ENCODE results near the gene GP1BA.

Gene GP1BA

DNA sequence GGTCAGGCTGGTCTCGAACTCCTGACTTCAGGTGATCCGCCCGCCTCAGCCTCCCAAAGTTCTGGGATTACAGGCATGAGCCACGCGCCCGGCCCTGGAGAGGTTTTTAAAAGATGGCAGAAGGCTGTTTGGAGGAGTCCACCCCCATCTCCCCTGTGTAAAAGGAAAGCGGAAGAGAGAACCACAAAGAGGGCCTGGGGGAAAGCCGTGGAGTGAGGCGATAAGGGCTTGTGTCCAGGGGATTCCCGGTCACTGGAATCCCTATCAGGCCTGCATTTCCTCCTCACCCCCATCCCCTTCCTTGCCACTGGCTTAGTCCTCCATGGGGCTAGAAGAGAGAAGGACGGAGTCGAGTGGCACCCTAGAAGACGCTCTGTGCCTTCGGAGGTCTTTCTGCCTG is at the start of gene GP1BA:
Gene GP1BA (plus strand): TSS at position 315 of the 400 bp plus-strand sequence. CDS start 328 bp downstream, outside the sequence.
- no peak for DNase-seq (ENCODE audit: low read depth)

DNA sequence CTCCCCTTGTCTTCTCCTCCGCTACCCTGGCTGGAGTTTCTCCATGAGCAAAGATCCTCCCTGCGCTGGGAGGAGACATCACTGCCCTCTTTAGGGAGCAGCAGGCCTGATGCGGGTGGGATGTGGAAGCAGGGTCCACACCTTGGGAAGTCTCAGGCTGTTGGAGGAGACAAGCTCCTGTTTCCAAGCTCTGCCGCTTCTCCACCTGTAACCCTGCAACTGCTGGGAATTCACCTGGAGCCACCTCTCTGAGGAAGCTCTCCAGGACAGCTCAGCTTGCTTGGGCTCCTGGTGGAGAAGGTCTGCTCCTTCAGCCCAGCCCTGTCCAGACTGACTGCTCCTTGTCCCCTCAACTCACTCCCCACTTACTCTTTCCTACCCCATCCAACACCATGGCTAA is 47.6 kb upstream of the GP1BA start:
- no peak for DNase-seq (ENCODE audit: low read depth)

DNA sequence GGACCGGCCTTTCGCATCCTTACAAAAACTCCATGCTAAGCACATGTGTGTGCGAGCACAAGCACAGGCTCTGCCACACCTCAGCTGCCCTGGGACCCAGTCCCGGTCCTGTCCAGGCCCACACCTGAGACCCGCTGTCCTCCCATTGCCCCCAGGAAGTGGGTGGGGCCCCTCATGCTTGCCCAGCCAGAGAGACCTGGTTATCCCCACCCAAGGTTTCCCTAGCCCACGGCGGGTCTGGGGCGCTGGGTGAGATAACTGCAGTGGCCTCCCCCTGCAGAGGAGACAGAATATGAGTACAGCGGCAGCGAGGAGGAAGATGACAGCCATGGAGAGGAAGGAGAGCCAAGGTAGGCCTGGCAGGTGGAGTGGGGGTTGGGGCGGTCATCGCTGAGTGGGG is 45.2 kb upstream of the GP1BA start:
- DNase-seq (ENCODE audit: low read depth) = no peak

DNA sequence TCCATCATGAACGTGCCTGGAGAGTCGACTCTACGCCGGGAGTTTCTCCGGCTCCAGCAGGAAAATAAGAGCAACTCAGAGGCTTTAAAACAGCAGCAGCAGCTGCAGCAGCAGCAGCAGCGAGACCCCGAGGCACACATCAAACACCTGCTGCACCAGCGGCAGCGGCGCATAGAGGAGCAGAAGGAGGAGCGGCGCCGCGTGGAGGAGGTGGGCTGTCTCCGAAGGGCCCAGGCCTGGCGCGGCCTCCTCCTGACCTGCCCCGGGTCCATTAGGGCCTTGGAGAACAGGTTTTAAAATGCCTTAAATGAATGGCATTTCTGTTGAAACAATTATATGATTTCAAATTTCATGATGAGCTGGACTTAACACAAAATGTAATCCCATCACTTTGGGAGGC is 44.5 kb upstream of the GP1BA start:
- no peak for DNase-seq (ENCODE audit: low read depth)

DNA sequence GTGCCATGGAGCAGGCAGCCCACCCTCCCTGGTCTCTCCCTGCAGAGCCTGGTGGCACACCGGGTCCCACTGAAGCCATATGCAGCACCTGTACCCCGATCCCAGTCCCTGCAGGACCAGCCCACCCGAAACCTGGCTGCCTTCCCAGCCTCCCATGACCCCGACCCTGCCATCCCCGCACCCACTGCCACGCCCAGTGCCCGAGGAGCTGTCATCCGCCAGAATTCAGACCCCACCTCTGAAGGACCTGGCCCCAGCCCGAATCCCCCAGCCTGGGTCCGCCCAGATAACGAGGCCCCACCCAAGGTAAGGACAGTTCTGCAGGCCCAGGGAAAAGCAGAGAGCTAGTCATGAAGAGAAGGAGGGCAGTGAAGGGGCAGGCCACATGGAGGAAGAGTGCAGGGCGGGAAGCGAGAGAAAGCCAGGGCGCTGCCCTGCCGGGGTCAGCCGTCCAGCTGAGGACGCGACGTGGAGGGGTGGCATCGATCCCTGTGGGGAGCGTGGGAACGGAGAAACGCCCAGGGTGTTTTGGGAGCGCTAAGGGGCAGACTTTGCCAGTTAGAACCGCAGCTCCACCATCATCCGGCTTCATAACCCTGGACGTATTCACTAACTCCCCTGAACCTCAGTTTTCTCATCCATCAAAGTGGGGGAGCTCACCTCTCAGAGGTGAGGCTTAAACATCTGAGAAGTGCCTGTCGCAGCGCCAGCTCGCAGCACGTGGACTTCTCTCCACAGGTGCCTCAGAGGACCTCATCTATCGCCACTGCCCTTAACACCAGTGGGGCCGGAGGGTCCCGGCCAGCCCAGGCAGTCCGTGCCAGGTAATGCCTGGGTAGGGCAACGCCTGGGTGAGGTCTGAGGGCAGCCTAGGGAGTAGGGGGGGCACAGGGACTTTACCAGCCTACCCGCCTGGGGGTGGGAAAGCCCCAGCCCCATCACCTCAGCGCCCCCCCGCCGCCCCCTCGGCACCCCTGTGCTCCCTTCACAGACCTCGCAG is 40.4 kb upstream of the GP1BA start:
- no peak for DNase-seq (ENCODE audit: low read depth)

DNA sequence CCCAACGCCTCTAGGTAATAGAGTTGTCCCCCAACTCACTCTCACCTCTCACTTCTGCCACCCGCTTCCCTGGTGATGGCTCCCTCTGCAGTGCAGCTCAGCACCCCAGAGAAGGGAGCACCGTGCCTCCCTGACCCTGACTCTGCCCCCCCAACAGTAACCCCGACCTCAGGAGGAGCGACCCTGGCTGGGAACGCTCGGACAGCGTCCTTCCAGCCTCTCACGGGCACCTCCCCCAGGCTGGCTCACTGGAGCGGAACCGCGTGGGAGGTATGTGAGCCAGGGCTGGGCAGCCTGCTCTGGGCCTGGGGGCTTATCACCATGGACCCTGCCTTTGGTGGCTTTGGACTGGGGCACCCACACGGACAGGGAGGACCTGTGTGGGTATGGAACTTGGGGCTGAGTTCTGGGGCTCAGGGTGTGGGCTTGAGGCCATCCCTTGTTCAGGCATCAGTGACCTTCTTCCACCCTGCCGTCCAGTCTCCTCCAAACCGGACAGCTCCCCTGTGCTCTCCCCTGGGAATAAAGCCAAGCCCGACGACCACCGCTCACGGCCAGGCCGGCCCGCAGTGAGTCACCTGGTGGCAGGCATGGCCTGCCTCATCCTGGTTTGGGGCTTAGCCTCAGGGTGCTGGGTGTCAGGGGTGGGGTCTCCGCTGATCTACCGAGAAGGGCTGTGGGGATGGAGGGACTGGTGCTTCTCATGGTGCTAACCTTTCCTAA is 39.4 kb upstream of the GP1BA start:
- DNase-seq (ENCODE audit: low read depth) = no peak

DNA sequence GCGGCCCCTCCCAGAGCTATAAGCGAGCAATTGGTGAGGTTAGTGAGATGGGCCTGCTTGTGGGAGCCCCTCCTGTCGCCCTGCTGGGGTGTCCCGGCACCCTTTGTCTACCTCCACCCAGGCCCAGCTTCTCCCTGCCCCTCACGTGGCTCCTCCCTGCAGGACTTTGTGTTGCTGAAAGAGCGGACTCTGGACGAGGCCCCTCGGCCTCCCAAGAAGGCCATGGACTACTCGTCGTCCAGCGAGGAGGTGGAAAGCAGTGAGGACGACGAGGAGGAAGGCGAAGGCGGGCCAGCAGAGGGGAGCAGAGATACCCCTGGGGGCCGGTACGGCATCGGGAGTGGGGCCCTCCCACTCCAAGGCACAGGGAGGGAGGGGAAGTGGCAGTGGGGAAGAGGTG is 38.8 kb upstream of the GP1BA start:
- DNase-seq (ENCODE audit: low read depth) = no peak

DNA sequence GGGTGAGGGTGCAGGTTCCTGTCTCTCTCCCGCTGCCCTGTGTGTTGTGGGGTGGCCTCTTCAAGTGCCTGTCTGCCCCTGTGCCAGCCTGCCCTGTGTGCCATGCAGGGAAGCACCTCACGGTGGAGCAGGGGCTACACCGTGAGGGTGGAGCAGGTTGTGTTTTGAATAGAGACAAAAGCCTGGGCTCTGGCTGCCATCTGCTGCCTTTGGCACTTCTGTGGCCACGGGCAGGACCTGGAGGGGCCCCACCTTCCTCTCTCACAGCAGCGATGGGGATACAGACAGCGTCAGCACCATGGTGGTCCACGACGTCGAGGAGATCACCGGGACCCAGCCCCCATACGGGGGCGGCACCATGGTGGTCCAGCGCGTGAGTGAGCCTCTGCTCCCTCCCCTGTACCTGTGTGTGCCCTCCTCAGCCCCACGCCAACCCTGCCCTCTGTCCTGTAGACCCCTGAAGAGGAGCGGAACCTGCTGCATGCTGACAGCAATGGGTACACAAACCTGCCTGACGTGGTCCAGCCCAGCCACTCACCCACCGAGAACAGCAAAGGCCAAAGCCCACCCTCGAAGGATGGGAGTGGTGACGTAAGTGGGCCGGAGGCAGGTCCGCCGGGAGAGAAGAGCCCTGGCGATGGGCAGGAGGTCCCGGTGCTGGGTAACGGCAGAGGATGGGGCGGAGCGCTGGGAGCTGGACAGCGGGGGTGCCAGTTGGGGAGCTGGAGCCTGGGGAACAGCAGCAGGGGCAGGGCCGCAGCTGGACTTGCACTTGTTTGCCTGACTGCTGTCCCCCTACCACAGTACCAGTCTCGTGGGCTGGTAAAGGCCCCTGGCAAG is 38.1 kb upstream of the GP1BA start:
- DNase-seq (ENCODE audit: low read depth) = no peak

DNA sequence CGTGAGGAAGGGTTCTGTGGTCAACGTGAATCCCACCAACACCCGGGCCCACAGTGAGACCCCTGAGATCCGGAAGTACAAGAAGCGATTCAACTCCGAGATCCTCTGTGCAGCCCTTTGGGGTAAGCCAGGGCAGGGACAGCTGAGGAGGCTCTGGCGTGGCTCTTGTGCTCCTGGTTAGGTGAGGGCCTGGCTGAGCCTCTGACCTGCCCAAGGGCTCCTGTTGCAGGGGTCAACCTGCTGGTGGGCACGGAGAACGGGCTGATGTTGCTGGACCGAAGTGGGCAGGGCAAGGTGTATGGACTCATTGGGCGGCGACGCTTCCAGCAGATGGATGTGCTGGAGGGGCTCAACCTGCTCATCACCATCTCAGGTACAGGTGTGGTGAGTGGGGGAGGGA is 37.0 kb upstream of the GP1BA start:
- no peak for DNase-seq (ENCODE audit: low read depth)

DNA sequence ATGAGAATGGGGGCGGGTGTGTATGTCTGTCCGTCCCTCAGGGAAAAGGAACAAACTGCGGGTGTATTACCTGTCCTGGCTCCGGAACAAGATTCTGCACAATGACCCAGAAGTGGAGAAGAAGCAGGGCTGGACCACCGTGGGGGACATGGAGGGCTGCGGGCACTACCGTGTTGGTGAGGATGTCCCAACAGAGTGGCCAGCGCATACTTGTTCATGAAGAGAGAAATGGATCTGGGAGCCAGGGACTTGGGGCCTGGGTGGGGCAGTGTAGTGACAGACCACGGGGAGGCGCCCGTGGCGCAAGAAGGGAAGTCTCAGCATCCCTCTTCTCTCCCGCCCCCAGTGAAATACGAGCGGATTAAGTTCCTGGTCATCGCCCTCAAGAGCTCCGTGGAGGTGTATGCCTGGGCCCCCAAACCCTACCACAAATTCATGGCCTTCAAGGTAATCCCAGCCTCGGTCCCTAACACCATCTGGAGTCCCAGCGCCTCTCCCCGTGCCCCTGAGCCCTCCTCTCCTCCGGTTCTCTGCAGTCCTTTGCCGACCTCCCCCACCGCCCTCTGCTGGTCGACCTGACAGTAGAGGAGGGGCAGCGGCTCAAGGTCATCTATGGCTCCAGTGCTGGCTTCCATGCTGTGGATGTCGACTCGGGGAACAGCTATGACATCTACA is 36.3 kb upstream of the GP1BA start:
- no peak for DNase-seq (ENCODE audit: low read depth)

DNA sequence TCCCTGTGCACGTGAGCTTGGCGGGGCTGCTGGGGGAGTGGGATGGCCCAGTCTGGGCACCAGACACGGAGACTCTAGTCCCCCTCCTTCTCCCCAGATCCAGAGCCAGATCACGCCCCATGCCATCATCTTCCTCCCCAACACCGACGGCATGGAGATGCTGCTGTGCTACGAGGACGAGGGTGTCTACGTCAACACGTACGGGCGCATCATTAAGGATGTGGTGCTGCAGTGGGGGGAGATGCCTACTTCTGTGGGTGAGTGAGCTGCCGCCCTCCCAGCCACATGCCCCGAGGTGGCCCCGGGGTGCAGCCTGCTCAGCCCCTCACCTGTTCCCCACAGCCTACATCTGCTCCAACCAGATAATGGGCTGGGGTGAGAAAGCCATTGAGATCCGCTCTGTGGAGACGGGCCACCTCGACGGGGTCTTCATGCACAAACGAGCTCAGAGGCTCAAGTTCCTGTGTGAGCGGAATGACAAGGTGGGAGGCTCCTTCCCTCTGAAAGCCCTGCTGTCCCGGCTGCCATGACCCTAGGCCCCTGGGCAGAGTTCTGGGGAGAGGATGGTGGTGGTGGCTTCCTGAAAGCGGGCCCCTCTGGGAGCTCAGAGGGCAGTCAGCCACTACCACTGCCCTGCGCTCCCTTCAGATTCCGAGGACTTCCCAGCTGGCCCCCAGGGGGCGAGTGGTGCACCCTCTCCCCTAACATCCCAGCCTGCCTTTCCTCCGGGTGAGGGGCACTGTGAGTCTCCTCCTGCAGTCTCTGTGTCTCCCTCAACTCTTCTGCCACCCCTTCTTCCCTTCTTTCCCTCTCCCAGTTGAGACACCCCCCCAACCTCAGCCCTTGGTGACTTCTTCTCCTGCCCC is 35.5 kb upstream of the GP1BA start:
- no peak for DNase-seq (ENCODE audit: low read depth)

DNA sequence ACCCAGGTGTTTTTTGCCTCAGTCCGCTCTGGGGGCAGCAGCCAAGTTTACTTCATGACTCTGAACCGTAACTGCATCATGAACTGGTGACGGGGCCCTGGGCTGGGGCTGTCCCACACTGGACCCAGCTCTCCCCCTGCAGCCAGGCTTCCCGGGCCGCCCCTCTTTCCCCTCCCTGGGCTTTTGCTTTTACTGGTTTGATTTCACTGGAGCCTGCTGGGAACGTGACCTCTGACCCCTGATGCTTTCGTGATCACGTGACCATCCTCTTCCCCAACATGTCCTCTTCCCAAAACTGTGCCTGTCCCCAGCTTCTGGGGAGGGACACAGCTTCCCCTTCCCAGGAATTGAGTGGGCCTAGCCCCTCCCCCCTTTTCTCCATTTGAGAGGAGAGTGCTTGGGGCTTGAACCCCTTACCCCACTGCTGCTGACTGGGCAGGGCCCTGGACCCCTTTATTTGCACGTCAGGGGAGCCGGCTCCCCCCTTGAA is 34.8 kb upstream of the GP1BA start:
- DNase-seq (ENCODE audit: low read depth) = no peak

DNA sequence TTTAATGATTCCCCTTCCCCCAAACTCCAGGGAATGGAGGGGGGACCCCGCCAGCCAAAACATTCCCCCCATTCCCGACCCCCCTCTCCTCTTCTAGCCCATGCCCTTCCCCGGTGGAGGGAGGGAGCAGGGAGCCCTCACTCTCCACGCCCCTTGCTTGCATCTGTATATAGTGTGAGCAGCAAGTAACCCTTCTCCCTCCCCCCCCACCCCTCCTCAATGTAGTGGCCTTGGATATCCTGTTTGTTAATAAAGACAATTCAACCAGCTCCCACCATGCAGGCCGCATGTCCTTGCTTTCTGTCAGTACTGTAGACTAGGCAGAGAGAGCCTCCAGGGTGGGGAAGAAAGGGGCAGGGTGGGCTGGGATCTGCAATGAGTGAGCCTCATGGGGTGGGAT is 34.3 kb upstream of the GP1BA start:
- no peak for DNase-seq (ENCODE audit: low read depth)

DNA sequence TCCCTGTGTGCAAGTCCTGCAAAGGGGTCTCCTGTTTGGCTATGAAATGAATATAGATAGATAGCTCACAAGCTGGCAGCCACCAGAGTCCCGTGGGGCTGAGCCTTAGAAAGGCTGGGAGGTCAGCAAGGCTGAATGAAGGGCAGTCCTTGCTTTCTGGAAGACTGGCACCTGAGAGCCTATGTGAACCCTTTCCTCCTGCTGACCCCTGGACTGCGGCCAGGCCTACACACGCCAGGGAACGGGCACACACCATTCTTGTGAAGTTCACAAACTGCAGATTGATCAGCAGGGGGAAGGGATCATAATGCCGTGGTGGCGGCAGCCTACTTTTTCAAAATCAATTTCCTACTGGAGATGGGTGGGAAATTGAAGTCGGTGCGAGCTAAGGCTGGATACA is 33.7 kb upstream of the GP1BA start:
- no peak for DNase-seq (ENCODE audit: low read depth)

DNA sequence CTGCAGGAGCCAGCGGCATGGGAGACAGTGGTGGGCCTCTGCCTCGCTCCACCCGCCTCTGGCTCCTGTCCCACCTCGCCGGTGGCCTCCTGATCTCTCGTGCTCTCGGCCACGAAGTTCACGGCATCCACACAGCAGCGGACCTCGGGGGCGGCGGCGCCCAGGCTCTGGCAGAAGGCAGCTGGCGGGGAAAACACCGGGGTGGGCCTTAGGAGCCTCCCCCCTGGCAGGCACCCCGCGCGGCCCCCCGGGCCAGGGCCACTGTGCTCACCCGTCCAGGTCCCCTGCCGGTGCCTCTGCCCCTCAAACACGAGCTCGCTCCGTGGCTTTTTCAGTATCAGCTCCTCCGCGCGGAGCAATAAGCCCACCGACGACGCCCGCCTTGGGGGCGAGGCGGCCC is 33.1 kb upstream of the GP1BA start:
- peak; percentile 15 for DNase-seq (ENCODE audit: low read depth)

DNA sequence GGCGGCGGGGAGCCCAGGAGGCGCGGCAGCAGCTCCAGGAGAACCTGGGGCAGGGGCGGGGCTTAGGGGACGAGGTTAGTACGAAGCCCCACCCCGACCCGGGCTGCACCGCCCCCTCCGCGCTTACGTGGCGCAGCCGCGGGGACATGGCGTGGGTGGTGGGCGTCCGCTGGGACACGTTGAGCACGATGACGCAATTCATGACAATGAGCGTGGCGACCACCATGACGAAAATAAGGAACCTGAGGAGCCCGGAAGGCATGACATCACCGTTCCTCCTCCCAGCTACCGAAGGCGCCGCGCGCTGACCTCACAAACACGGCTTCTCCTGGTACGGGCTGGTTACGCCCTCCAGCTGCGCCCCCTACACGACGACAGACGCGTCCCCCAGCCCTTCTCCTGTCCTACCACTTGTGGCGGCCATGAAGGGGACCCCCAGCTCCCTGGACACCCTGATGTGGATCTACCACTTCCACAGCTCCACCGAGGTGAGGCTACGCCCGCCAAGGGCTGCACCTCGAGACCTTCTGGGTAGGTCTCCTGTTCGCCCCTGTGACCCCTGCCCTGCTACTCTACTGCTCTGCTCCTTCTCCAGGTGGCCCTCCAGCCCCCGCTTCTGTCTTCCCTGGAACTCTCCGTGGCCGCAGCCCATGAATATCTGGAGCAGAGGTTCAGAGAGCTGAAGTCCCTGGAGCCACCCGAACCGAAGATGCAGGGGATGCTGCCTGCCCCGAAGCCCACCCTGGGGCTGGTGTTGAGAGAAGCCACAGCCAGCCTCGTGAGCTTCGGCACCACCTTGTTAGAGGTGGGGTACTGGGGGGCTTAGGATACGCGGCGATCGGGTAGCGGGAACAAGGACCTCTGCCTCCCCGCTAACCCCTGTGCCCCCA is 32.5 kb upstream of the GP1BA start, which contains the start of gene C17orf107:
Gene C17orf107 (plus strand): TSS at position 196 of the 890 bp plus-strand sequence. CDS start 227 bp downstream, at position 423.
- peak; percentile 95 for DNase-seq (ENCODE audit: low read depth)

DNA sequence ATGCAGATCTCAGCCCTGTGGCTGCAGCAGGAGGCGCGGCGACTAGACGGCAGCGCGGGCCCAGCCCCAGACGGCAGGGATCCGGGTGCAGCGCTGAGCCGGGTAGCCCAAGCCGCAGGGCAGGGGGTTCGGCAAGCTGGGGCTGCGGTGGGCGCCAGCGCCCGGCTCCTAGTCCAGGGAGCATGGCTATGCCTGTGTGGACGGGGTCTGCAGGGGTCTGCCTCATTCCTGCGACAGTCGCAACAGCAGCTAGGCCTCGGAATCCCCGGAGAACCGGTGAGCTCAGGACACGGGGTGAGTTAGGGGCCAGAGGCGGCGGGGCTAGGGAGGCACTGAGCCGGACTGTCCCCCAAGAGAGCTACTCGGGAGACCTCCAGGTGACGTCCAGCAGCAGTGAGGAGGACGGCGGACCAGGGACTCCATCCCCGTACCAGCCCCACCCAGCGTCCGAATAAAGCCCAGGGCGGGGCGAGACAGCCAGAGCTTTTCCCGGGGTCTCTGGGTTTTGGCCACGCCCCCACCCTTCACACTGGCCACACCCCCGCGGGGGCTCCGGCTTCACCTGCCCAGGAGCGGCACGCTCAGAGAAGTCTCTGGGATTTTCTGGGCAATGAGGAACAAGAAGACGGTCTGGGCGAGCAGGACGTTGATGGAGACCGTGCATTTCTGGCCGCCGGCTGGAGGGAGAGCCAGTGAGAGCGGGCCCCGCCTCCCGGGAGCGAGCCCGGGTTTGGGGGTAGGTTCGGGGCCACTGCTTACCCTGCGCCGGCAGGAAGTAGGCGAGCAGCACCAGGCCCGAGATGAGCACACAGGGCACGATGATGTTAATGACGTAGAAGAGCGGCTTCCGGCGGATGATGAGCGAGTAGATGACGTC is 31.6 kb upstream of the GP1BA start:
- peak; percentile 30 for DNase-seq (ENCODE audit: low read depth)

DNA sequence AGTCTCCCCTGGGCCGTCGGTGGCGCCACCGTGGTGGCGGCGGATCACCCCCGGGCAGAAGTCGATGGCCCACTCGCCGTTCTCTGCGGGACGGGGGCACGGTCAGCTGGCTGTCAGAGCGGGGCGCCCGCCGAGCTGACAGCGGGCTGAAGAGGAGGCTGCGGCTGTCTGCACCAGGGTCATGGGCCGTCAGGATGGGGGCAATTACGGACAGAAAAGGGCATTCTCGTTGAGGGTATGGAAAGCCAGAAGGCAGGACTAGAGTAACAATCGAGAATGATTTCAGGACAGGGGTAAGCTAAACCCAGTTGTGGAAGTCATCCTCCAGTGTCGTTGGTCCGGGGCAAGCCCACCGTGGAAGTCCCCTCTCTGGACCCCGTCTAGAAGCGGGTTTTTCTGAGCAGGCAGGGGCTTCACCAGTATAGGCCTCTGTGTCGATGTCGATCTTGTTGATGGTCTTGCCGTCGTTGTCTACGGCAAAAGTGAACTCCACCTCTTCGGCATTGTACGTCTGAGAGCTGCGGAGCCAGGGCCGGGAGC is 30.9 kb upstream of the GP1BA start:
- DNase-seq (ENCODE audit: low read depth) = no peak
